OCI-LY1 (cell line): ENCODE measurements around the gene CPD.

ENCODE experiments used
- EZH2 ChIP-seq: fragments of 200-600 bp; sonication (generic), shearing (Covaris generic); IDR thresholded peaks from 2 replicates; pipeline ENCODE4 v1.8.0; 2017; ENCODE audit warnings: borderline replicate concordance, mixed run types, mild to moderate bottlenecking, antibody characterized with exemption, low read length, moderate library complexity, mixed read lengths
- TF ChIP-seq, protein P1 (sequence below): fragments of 200-600 bp; sonication (generic), shearing (Covaris generic); IDR thresholded peaks from 2 replicates; pipeline ENCODE4 v1.5.1; 2017; ENCODE audit warnings: mild to moderate bottlenecking, antibody characterized with exemption, low read length, moderate library complexity, mixed read lengths

- TF ChIP-seq, protein P1, sequence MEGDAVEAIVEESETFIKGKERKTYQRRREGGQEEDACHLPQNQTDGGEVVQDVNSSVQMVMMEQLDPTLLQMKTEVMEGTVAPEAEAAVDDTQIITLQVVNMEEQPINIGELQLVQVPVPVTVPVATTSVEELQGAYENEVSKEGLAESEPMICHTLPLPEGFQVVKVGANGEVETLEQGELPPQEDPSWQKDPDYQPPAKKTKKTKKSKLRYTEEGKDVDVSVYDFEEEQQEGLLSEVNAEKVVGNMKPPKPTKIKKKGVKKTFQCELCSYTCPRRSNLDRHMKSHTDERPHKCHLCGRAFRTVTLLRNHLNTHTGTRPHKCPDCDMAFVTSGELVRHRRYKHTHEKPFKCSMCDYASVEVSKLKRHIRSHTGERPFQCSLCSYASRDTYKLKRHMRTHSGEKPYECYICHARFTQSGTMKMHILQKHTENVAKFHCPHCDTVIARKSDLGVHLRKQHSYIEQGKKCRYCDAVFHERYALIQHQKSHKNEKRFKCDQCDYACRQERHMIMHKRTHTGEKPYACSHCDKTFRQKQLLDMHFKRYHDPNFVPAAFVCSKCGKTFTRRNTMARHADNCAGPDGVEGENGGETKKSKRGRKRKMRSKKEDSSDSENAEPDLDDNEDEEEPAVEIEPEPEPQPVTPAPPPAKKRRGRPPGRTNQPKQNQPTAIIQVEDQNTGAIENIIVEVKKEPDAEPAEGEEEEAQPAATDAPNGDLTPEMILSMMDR = no peak
- no peak for TF ChIP-seq EZH2
Observed at GRCh38 chr17:30352240-30352814, 26.4 kb upstream of the CPD start.
